ENCODE results near the gene THSD7B.
"Not testable (repeated sequence)": the region's sequence is repeated elsewhere in the genome, so short reads cannot be mapped to it uniquely, and the experiment has no call there.

Gene THSD7B, protein sequence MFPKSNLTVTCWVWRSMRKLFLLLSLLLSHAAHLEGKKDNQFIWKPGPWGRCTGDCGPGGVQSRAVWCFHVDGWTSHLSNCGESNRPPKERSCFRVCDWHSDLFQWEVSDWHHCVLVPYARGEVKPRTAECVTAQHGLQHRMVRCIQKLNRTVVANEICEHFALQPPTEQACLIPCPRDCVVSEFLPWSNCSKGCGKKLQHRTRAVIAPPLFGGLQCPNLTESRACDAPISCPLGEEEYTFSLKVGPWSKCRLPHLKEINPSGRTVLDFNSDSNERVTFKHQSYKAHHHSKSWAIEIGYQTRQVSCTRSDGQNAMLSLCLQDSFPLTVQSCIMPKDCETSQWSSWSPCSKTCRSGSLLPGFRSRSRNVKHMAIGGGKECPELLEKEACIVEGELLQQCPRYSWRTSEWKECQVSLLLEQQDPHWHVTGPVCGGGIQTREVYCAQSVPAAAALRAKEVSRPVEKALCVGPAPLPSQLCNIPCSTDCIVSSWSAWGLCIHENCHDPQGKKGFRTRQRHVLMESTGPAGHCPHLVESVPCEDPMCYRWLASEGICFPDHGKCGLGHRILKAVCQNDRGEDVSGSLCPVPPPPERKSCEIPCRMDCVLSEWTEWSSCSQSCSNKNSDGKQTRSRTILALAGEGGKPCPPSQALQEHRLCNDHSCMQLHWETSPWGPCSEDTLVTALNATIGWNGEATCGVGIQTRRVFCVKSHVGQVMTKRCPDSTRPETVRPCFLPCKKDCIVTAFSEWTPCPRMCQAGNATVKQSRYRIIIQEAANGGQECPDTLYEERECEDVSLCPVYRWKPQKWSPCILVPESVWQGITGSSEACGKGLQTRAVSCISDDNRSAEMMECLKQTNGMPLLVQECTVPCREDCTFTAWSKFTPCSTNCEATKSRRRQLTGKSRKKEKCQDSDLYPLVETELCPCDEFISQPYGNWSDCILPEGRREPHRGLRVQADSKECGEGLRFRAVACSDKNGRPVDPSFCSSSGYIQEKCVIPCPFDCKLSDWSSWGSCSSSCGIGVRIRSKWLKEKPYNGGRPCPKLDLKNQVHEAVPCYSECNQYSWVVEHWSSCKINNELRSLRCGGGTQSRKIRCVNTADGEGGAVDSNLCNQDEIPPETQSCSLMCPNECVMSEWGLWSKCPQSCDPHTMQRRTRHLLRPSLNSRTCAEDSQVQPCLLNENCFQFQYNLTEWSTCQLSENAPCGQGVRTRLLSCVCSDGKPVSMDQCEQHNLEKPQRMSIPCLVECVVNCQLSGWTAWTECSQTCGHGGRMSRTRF (N-terminal part only)

DNA sequence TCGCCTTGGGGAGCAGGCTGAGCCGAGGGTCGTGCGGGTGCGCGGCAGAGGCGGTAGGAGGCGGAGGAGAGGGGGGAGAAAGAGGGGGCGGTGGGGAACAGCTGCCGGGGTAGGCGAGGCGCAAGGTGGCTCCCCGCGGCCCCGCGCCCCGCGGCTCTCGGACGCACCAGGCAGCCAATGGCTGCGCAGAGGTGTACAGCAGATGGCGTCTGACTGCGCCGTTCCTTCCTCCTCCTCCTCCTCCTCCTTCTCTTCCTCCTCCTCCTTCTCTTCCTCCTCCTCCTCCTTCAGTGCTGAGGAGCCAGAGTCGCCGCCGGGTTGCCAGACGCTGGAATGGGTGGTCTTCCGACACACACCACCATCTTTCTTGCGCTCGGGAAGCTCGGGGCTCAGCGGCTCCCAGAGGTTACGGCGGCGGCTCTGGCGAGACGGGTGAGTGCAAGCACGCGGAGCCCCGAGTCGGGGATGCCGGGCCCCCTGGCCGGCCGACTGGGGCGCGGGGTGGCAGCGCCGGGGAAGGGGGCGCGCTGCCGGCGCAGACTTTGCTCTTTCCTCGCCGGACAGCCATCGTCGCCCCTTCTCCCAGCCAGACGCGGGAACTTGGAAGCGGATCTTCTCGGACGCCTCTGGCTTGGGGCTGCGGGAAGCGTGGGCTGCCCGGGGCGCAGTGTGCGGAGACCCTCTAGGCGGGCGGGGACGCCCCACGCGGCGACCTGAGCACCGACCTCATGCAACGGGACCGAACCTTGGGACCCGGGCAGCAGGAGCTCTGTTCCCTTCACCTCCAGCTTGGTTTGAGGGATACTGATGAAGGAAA, at the start of gene THSD7B:
THSD7B (plus strand) TSS at position 290 of the 817 bp plus-strand sequence. CDS start 116,634 bp downstream, outside the sequence.
- DNase-seq = no peak

GRCh38 chr2:136718273-136718672, 47.1 kb upstream of the THSD7B start:
- DNase-seq = no peak

GRCh38 chr2:136727973-136728699, 37.2 kb upstream of the THSD7B start:
- no peak for DNase-seq

DNA sequence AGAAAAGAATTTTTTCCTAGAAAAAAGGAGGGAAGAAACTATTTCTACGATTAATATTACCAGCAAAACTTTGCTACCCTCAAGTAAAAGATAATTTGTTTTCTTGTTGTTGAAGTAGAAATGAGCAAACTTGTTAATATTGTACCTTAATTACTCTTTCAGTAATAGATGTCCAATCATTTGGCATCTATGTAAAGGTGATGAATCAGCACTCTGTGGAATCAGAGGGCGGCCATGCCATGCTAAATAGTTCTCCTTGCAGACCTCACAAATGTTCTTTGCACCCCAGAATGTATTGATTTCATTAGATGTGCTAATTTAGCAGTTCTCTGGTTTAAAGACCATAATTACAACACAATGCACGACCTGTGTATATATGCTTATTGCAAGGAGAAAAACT, 29.1 kb upstream of the THSD7B start:
- no peak for DNase-seq

- no peak for DNase-seq
Observed at GRCh38 chr2:136738044-136738443, 27.3 kb upstream of the THSD7B start.

DNA sequence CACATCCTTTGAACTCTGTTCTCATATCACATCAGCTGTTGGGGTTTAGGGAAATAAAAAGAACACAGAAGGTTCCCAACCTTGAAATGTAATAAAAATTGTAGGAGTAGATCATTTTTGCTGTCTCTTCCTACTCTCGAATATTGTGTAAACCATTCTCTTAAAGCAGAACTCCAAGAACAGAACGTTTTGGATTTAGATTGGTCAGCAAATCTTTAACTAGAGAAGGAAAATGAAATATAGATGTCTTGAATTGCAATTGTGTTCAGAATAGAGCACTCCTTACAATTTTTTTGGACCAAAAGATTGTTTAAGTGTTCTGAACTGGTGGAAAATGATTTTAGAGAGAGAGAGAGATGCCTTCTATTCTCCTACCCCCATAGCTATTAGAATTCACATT, 23.9 kb upstream of the THSD7B start:
- DNase-seq = no peak

DNA sequence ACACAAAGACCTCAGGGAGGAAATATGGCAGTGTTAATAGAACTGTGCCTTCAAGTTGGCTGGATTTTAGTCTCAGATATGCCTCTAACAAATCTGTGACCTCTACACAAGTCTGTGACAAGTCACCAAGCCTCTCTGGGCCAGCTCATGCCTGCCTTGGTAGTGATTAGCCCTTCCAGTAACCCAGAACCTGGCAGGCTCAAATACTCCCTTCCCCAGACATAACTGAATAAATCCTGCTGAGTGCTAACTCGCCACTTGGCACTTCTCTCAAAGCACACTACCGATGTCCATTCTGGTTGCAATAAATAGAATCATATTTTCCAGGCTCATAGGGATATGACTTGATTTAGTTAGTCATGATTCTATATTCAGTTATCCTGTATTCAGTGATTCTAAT, 15.3 kb upstream of the THSD7B start:
- DNase-seq = no peak

DNA sequence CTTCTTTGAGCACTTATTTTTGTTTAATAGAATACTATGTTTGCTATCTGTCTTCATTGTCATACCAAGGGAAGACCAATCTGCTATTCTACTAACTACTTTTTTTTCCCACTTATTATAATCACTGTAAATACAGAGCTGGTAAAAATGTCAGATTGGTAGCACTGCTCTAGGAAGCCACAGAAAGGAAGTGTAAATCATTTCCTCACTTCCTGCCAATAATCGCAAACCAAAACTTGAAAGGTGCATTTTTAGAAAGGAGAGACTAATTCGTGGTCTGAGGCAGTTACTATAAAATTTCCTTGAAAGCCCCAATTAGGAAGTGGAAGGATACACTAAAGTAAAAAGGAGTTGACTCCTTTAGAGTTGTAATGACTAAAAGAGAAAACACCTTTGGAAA, 13.9 kb upstream of the THSD7B start:
- no peak for DNase-seq

DNA sequence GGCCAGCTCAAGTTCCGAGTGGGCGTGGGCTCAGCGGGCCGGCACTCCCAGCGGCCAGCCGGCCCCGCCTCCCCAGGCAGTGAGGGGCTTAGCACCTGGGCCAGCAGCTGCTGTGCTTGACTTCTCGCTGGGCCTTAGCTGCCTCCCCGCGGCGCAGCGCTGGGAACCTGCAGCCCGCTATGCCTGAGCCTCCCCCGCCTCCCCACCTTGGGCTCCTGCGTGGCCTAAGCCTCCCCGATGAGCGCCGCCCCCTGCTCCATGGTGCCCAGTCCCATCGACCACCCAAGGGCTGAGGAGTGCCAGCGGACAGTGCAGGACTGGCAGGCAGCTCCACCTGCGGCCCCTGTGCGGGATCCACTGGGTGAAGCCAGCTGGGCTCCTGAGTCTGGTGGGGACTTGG, 6.8 kb upstream of the THSD7B start:
- DNase-seq = not testable (repeated sequence)

- DNase-seq = no peak
Observed at GRCh38 chr2:136764452-136765255, 691 bp upstream of the THSD7B start.

DNA sequence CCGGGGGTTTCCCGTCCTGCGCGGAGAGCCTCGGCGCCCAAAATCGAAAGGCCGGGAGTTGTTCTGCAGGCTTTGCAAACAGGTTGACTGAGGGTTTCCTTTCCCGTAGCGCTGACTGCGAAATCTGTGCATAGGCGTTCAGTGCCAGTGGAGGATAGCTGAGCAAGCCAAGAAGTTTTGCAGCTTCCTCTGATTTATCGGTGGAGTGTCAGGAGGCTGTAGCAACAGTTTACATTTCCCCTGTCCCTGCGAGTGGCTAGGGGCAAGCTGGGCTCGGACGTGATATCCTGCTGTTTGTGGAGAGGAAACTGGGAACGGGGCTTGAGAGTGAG, 694 bp downstream of the THSD7B start:
- no peak for DNase-seq

GRCh38 chr2:136767030-136767429, 1.7 kb downstream of the THSD7B start:
- no peak for DNase-seq

- no peak for DNase-seq
Observed at GRCh38 chr2:136769871-136770270, 4.5 kb downstream of the THSD7B start.

GRCh38 chr2:136770384-136770783, 5.0 kb downstream of the THSD7B start:
- DNase-seq = no peak

DNA sequence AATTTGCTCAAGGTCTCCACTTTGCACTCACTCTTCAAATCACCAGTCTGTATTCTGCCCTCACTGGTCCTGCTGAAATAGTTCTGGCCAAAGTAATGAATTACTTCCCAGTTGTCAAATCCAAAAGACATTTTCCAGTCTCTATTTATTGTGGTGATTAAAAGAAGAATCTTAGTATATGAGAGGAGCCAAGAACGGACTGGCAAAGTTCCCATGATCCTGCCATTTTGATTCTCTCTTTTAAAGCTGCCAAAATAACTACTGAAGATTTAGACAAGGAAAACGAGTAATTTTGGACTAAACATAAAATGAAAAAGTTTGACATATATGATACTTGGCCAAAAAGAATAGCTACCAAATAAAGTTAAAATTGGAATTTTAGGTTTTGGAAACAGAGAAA, 12.0 kb downstream of the THSD7B start:
- no peak for DNase-seq

- DNase-seq = no peak
Observed at GRCh38 chr2:136783856-136784255, 18.5 kb downstream of the THSD7B start.

- DNase-seq = no peak
Observed at GRCh38 chr2:136785215-136785614, 19.9 kb downstream of the THSD7B start.

GRCh38 chr2:136787970-136788369, 22.6 kb downstream of the THSD7B start:
- no peak for DNase-seq

DNA sequence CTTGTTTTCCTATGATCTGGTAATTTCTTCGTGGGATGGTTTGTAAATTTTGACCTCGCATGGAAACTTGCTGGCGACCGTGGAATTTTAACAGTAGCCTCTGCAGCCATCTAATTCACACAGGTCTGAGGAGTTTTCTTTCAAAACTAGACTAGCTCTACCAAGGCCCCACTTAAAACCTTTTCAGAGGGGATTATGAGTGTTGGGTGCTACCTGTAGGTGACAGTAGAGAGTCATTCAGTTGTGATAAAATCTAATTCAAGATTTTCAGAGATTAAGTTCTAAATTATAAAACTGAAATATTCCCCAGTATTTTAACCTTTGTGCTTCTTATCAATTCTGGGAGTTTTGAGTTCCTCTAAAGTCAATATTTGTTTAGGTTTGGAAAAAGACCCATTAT, 31.0 kb downstream of the THSD7B start:
- no peak for DNase-seq

DNA sequence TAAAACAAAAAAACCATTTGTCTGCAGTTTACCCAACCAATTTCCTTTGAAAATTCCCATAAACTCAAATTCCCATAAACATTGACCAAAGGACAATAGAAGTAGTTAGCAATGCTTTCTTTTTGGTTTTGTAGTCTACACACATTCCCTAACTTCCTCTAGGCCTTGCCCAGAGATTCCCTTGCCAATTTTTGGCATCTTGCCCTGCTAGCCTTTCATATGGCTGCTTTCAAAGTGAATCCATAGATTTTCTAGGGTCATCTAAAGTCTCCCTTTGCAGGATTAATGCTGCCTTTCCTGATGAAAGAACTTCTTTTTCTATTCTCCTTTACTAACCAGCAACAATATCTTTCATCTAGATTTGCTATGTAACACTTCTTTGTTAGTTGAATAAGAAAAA, 33.4 kb downstream of the THSD7B start:
- no peak for DNase-seq

GRCh38 chr2:136801661-136802060, 36.3 kb downstream of the THSD7B start:
- DNase-seq = no peak
